HEK293 (cell line): ENCODE data around the gene SMLR1.

ENCODE experiments used
- CTCF ChIP-seq: fragments of 450-650 bp; formaldehyde crosslinking; IDR thresholded peaks from 2 replicates; pipeline ENCODE4 v1.5.1; 2016; ENCODE audit warnings: missing biosample characterization, missing genetic modification characterization
- ELK4 ChIP-seq: IDR thresholded peaks from 2 replicates; pipeline ENCODE4 v1.6.1; 2011; ENCODE audit warnings: mild to moderate bottlenecking, low read depth, low read length, borderline replicate concordance
- GLI2 ChIP-seq: fragments of 450-650 bp; formaldehyde crosslinking; IDR thresholded peaks from 2 replicates; pipeline ENCODE4; 2017; ENCODE audit warnings: missing biosample characterization, missing genetic modification characterization, low read depth, borderline replicate concordance
- SP2 ChIP-seq: fragments of 450-650 bp; formaldehyde crosslinking; IDR thresholded peaks from 2 replicates; pipeline ENCODE4 v1.5.1; 2016; ENCODE audit warnings: missing biosample characterization, missing genetic modification characterization
- ZBTB10 ChIP-seq: fragments of 450-650 bp; formaldehyde crosslinking; IDR thresholded peaks from 2 replicates; pipeline ENCODE4 v1.5.1; 2016; ENCODE audit warnings: missing biosample characterization, missing genetic modification characterization
- ZNF155 ChIP-seq: fragments of 450-650 bp; formaldehyde crosslinking; IDR thresholded peaks from 2 replicates; pipeline ENCODE4 v1.5.1; 2016; ENCODE audit warnings: missing biosample characterization, missing genetic modification characterization
- ZNF350 ChIP-seq: fragments of 450-650 bp; formaldehyde crosslinking; IDR thresholded peaks from 2 replicates; pipeline ENCODE4 v1.5.0; 2017; ENCODE audit warnings: missing biosample characterization, mild to moderate bottlenecking, missing genetic modification characterization
- ZNF785 ChIP-seq: fragments of 450-650 bp; formaldehyde crosslinking; IDR thresholded peaks from 2 replicates; pipeline ENCODE4 v1.5.1; 2016; ENCODE audit warnings: missing biosample characterization, missing genetic modification characterization
- ZSCAN16 ChIP-seq: fragments of 450-650 bp; formaldehyde crosslinking; IDR thresholded peaks from 2 replicates; pipeline ENCODE4 v1.5.1; 2016; ENCODE audit warnings: missing biosample characterization, missing genetic modification characterization

GRCh38 chr6:130864344-130864743 lies 37.1 kb downstream of the SMLR1 start:
- no peak for TF ChIP-seq CTCF
- no peak for TF ChIP-seq ZNF785 (tag by site-specific recombination)
- TF ChIP-seq ZSCAN16 (tag by site-specific recombination), result no peak
- no peak for TF ChIP-seq ZBTB10 (tag by site-specific recombination)
- TF ChIP-seq GLI2, result no peak
- no peak for TF ChIP-seq ELK4
- TF ChIP-seq SP2 (tag by site-specific recombination), result no peak
- no peak for TF ChIP-seq ZNF350 (tag by site-specific recombination)
- TF ChIP-seq ZNF155 (tag by site-specific recombination), result no peak
